Neural cell (in vitro differentiated cells): ENCODE results near the gene TMEM260. TPM values are rescaled to one million over a fixed set of nuclear protein-coding genes. Genes with fewer than 3 reads are reported as not detected.
"Not testable (repeated sequence)": the region's sequence is repeated elsewhere in the genome, so short reads cannot be mapped to it uniquely, and the experiment has no call there.

Experiments
- H2AFZ ChIP-seq: fragments of 200-600, 300-800 bp; sonication (generic), shearing (Covaris generic); 2 replicates; pipeline ENCODE4 v1.6.0; 2014; ENCODE audit warnings: low read depth, mild to moderate bottlenecking, antibody characterized with exemption, low read length, moderate library complexity
- H3F3A ChIP-seq: fragments of 200-600 bp; shearing (Covaris generic); 2 replicates; pipeline ENCODE4 v1.6.1; 2016; ENCODE audit warnings: mild to moderate bottlenecking, moderate library complexity, mixed read lengths, antibody characterized with exemption, low read length; ENCODE audit not compliant: insufficient read depth, poor library complexity, severe bottlenecking
- H3K27ac ChIP-seq: fragments of 200-600, 300-800 bp; sonication (generic), shearing (Covaris generic); 2 replicates; pipeline ENCODE4 v1.5.1; 2014; ENCODE audit warnings: mild to moderate bottlenecking, low read length, moderate library complexity
- H3K27me3 ChIP-seq: fragments of 300-800, 200-600 bp; sonication (generic), shearing (Covaris generic); 2 replicates; pipeline ENCODE4 v1.6.0; 2014; ENCODE audit warnings: mild to moderate bottlenecking, low read depth, low read length, moderate library complexity; ENCODE audit not compliant: insufficient read depth
- H3K36me3 ChIP-seq: fragments of 300-800, 200-600 bp; sonication (generic), shearing (Covaris generic); 2 replicates; pipeline ENCODE4 v1.5.1; 2014; ENCODE audit warnings: mild to moderate bottlenecking, antibody characterized with exemption, low read length, moderate library complexity; ENCODE audit not compliant: insufficient read depth
- H3K4me2 ChIP-seq: fragments of 300-800, 200-600 bp; sonication (generic), shearing (Covaris generic); 2 replicates; pipeline ENCODE4 v1.6.0; 2014; ENCODE audit warnings: mild to moderate bottlenecking, low read length
- H3K4me3 ChIP-seq: fragments of 300-800, 200-600 bp; sonication (generic), shearing (Covaris generic); 2 replicates; pipeline ENCODE4 v1.5.1; 2014; ENCODE audit warnings: mild to moderate bottlenecking, low read length, moderate library complexity
- H3K79me2 ChIP-seq: fragments of 200-600 bp; shearing (Covaris generic); replicated peaks from 2 replicates; pipeline ENCODE4 v1.6.0; 2014; ENCODE audit warnings: mild to moderate bottlenecking, low read length, moderate library complexity; ENCODE audit not compliant: insufficient read depth
- H3K9ac ChIP-seq: fragments of 300-800, 200-600 bp; sonication (generic), shearing (Covaris generic); 2 replicates; pipeline ENCODE4 v1.6.1; 2016; ENCODE audit warnings: mild to moderate bottlenecking, low read length, mixed read lengths
- H3K9me2 ChIP-seq: fragments of 200-600 bp; shearing (Covaris generic); 2 replicates; pipeline ENCODE4 v1.6.1; 2016; ENCODE audit warnings: mild to moderate bottlenecking, low read length, mixed read lengths; ENCODE audit not compliant: insufficient read depth
- H3K9me3 ChIP-seq: fragments of 200-600, 300-800 bp; sonication (generic), shearing (Covaris generic); 2 replicates; pipeline ENCODE4 v1.6.1; 2016; ENCODE audit warnings: mild to moderate bottlenecking, mixed run types, low read length, moderate library complexity, mixed read lengths
- H4K20me1 ChIP-seq: fragments of 200-600 bp; shearing (Covaris generic); 2 replicates; pipeline ENCODE4 v1.6.1; 2016; ENCODE audit warnings: mild to moderate bottlenecking, mixed run types; ENCODE audit not compliant: insufficient read depth
- CTCF ChIP-seq: fragments of 450-650 bp; IDR thresholded peaks from 2 replicates; pipeline ENCODE4 v1.5.1; 2014; ENCODE audit warnings: antibody characterized with exemption, mild to moderate bottlenecking, moderate library complexity; ENCODE audit not compliant: poor library complexity, severe bottlenecking
- EP300 ChIP-seq: fragments of 450-650 bp; conservative IDR thresholded peaks from 2 replicates; pipeline ENCODE4 v1.6.1; 2014; ENCODE audit warnings: antibody characterized with exemption, mild to moderate bottlenecking, moderate library complexity; ENCODE audit not compliant: poor library complexity, severe bottlenecking
- EZH2 ChIP-seq: fragments of 200-600, 300-800 bp; shearing (Covaris generic), sonication (generic); IDR thresholded peaks from 2 replicates; pipeline ENCODE4 v1.6.1; 2014; ENCODE audit warnings: antibody characterized with exemption, low read length, borderline replicate concordance, mild to moderate bottlenecking; ENCODE audit not compliant: insufficient read depth, poor library complexity, severe bottlenecking
- MXI1 ChIP-seq: fragments of 450-650 bp; conservative IDR thresholded peaks from 2 replicates; pipeline ENCODE4 v1.6.1; 2014; ENCODE audit warnings: antibody characterized with exemption, mild to moderate bottlenecking; ENCODE audit not compliant: poor library complexity, severe bottlenecking
- POLR2AphosphoS5 ChIP-seq: IDR thresholded peaks from 2 replicates; pipeline ENCODE4 v1.6.1; 2012
- RAD21 ChIP-seq: fragments of 450-650 bp; conservative IDR thresholded peaks from 2 replicates; pipeline ENCODE4 v1.6.1; 2014; ENCODE audit warnings: antibody characterized with exemption, mild to moderate bottlenecking, moderate library complexity
- REST ChIP-seq: IDR thresholded peaks from 2 replicates; pipeline ENCODE4 v1.6.1; 2012; ENCODE audit warnings: borderline replicate concordance
- SMC3 ChIP-seq: fragments of 450-650 bp; conservative IDR thresholded peaks from 2 replicates; pipeline ENCODE4 v1.6.1; 2014; ENCODE audit warnings: antibody characterized with exemption, mild to moderate bottlenecking, moderate library complexity; ENCODE audit not compliant: poor library complexity
- TAF1 ChIP-seq: IDR thresholded peaks from 2 replicates; pipeline ENCODE4 v1.6.1; 2012; ENCODE audit warnings: low read depth
- polyA plus RNA-seq: library from polyadenylated mRNA; depleted of rRNA; stranded (reverse); fragments of >200 nt; gene quantifications from 2 replicates; pipeline ENCODE4 v1.2.3, GENCODE V29; 2014

Gene TMEM260
- polyA plus RNA-seq, 1 donor from 2014 or later = 67.0 TPM

- TF ChIP-seq SMC3 (no peak), CTCF (no peak), MXI1 (no peak), EP300 (no peak), RAD21 (no peak), POLR2AphosphoS5 (no peak), REST (no peak), EZH2 (no peak), TAF1 (no peak)
- Histone ChIP-seq H3K4me3 (no peak overlapping the region), H3K9me2 (no peaks in the 10 kb centered on the region), H3K4me2 (no peak overlapping the region), H3K79me2 (no peaks in the 10 kb centered on the region), H3K27me3 (no peaks in the 10 kb centered on the region), H3K9ac (no peak overlapping the region), H3F3A (no peaks in the 10 kb centered on the region), H4K20me1 (no peaks in the 10 kb centered on the region), H2AFZ (no peak overlapping the region), H3K36me3 (no peaks in the 10 kb centered on the region), H3K9me3 (no peaks in the 10 kb centered on the region), H3K27ac (no peak overlapping the region)
Measured at GRCh38 chr14:56666294-56666693, 86.7 kb downstream of the TMEM260 start.

- no peaks in the 10 kb centered on the region for H3K79me2 ChIP-seq
- H3K27ac ChIP-seq = no peak overlapping the region
- H3K27me3 ChIP-seq = no peaks in the 10 kb centered on the region
- H4K20me1 ChIP-seq = no peaks in the 10 kb centered on the region
- no peak overlapping the region for H3K4me2 ChIP-seq
- H3K9me2 ChIP-seq = no peaks in the 10 kb centered on the region
- H2AFZ ChIP-seq = no peak overlapping the region
- TF ChIP-seq TAF1 = no peak
- no peak for TF ChIP-seq REST
- TF ChIP-seq EP300 = no peak
- no peak for TF ChIP-seq SMC3
- TF ChIP-seq RAD21 = no peak
- no peak for TF ChIP-seq EZH2
- no peak for TF ChIP-seq POLR2AphosphoS5
- TF ChIP-seq MXI1 = no peak
- TF ChIP-seq CTCF = no peak
- no peaks in the 10 kb centered on the region for H3F3A ChIP-seq
- H3K4me3 ChIP-seq = no peak overlapping the region
- H3K9me3 ChIP-seq = no peaks in the 10 kb centered on the region
- H3K36me3 ChIP-seq = no peaks in the 10 kb centered on the region
- H3K9ac ChIP-seq = no peak overlapping the region
Measured at GRCh38 chr14:56666716-56667115, 87.1 kb downstream of the TMEM260 start.

- H3K4me2 ChIP-seq, H4K20me1 ChIP-seq, H3K79me2 ChIP-seq, H3K4me3 ChIP-seq, H3K9me3 ChIP-seq, H3K9ac ChIP-seq, H3F3A ChIP-seq, H3K27me3 ChIP-seq, H3K27ac ChIP-seq, H2AFZ ChIP-seq, H3K9me2 ChIP-seq, H3K36me3 ChIP-seq: not testable (repeated sequence)
Measured at GRCh38 chr14:56667290-56667689, 87.7 kb downstream of the TMEM260 start.
